Upper lobe of right lung (tissue), 1 donor: ENCODE data around the gene SLC35E1. TPM values are rescaled to one million over a fixed set of nuclear protein-coding genes. Genes with fewer than 3 reads are reported as not detected.

Experiments used
- ATAC-seq: fragments of 200-7000 bp; cut with Tn5 transposase; one replicate; pipeline ENCODE4 v1.9.1; 2020; ENCODE audit warnings: mild to moderate bottlenecking, moderate library complexity
- DNase-seq: peaks from one replicate; pipeline ENCODE4 v3.0.0-alpha.2; 2020
- H3K27ac ChIP-seq: fragments of 200-600 bp; one replicate; pipeline ENCODE4 v1.8.0; 2022
- H3K27me3 ChIP-seq: fragments of 200-600 bp; one replicate; pipeline ENCODE4 v1.8.0; 2022; ENCODE audit warnings: mild to moderate bottlenecking
- H3K36me3 ChIP-seq: fragments of 200-600 bp; one replicate; pipeline ENCODE4 v1.8.0; 2022
- H3K4me1 ChIP-seq: fragments of 200-600 bp; one replicate; pipeline ENCODE4 v1.8.0; 2022
- H3K4me3 ChIP-seq: fragments of 200-600 bp; one replicate; pipeline ENCODE4 v1.8.0; 2022; ENCODE audit warnings: mild to moderate bottlenecking
- H3K9me3 ChIP-seq: fragments of 200-600 bp; one replicate; pipeline ENCODE4 v1.8.0; 2022
- intact Hi-C: fragments of 100-400 bp; cut with DNase I; formaldehyde crosslinking; loops from one replicate; pipeline ENCODE4 v1.11.0; 2022
- total RNA-seq: library from RNA; stranded (reverse); fragmentation: NEBNext Ultra II Directional; extraction: Animal tissue kit (Norgen Biotek cat#: 25700); gene quantifications from one replicate; pipeline ENCODE4 v1.2.1, GENCODE V29; 2021
- TF ChIP-seq, protein P1 (sequence below): fragments of 200-600 bp; IDR thresholded peaks from one replicate; pipeline ENCODE4 v1.8.0; 2022; ENCODE audit warnings: antibody characterized with exemption
- donor health status: DM: no; HTN: yes; CAD: no; lungs with severe emphysema.

The SLC35E1 gene
- total RNA-seq, 1 donor from 2014 or later = 51.2 TPM

GRCh38 chr19:16541526-16542044 is 30.6 kb downstream of the SLC35E1 start:
- DNase-seq (no peak), ATAC-seq (no peak)
- TF ChIP-seq, protein P1, sequence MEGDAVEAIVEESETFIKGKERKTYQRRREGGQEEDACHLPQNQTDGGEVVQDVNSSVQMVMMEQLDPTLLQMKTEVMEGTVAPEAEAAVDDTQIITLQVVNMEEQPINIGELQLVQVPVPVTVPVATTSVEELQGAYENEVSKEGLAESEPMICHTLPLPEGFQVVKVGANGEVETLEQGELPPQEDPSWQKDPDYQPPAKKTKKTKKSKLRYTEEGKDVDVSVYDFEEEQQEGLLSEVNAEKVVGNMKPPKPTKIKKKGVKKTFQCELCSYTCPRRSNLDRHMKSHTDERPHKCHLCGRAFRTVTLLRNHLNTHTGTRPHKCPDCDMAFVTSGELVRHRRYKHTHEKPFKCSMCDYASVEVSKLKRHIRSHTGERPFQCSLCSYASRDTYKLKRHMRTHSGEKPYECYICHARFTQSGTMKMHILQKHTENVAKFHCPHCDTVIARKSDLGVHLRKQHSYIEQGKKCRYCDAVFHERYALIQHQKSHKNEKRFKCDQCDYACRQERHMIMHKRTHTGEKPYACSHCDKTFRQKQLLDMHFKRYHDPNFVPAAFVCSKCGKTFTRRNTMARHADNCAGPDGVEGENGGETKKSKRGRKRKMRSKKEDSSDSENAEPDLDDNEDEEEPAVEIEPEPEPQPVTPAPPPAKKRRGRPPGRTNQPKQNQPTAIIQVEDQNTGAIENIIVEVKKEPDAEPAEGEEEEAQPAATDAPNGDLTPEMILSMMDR = no peak
- intact Hi-C loops = no loop called here
- no peaks in the 10 kb centered on the region for H3K27me3 ChIP-seq
- no peaks in the 10 kb centered on the region for H3K9me3 ChIP-seq
- peaks cover 31% of the 10 kb centered on the region for H3K4me1 ChIP-seq
- H3K27ac ChIP-seq = peak overlapping the region; percentile 90
- H3K36me3 ChIP-seq = peaks cover 21% of the 10 kb centered on the region
- H3K4me3 ChIP-seq = peak overlapping the region; percentile 90

GRCh38 chr19:16540948-16541347 is 31.3 kb downstream of the SLC35E1 start:
- H3K36me3 ChIP-seq = peaks cover 26% of the 10 kb centered on the region
- no peak for ATAC-seq
- TF ChIP-seq, protein P1 = no peak
- peaks cover 31% of the 10 kb centered on the region for H3K4me1 ChIP-seq
- intact Hi-C loops = no loop called here
- H3K9me3 ChIP-seq = no peaks in the 10 kb centered on the region
- no peak overlapping the region for H3K27ac ChIP-seq
- peak overlapping the region; percentile 90 for H3K4me3 ChIP-seq
- DNase-seq = no peak
- no peaks in the 10 kb centered on the region for H3K27me3 ChIP-seq

GRCh38 chr19:16537111-16537510 is 35.1 kb downstream of the SLC35E1 start:
- Histone ChIP-seq H3K4me3 (no peak overlapping the region), H3K27ac (no peak overlapping the region), H3K9me3 (no peaks in the 10 kb centered on the region), H3K27me3 (no peaks in the 10 kb centered on the region), H3K36me3 (peaks cover 65% of the 10 kb centered on the region), H3K4me1 (peaks cover 18% of the 10 kb centered on the region)
- no peak for DNase-seq
- TF ChIP-seq, protein P1 = no peak
- intact Hi-C loops = no loop called here
- ATAC-seq = no peak

DNA sequence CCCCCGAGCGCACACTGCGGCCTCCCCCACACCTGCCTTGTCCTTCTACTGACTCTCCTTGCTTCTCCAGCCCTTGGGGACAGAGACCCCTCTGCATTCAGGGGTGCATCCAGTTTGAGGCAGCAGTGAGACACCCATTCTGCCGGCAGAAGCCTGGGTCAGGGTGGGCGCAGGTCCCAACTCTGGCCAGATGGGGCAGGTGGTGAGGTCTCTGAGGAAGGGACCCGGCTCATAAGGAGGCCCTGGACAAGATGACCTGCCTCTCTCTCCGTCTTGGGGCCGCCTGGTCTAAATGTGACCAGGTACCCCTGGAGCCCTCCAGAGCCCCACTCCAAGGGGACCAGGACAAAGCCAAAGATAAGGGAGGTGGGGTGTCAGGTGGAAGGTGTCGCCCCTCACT is 36.1 kb downstream of the SLC35E1 start:
- Histone ChIP-seq H3K27me3 (no peaks in the 10 kb centered on the region), H3K4me1 (peaks cover 13% of the 10 kb centered on the region), H3K36me3 (peaks cover 74% of the 10 kb centered on the region), H3K27ac (no peak overlapping the region), H3K9me3 (no peaks in the 10 kb centered on the region), H3K4me3 (no peak overlapping the region)
- ATAC-seq (no peak), DNase-seq (no peak)
- intact Hi-C loops = no loop called here
- TF ChIP-seq, protein P1 = no peak

DNA sequence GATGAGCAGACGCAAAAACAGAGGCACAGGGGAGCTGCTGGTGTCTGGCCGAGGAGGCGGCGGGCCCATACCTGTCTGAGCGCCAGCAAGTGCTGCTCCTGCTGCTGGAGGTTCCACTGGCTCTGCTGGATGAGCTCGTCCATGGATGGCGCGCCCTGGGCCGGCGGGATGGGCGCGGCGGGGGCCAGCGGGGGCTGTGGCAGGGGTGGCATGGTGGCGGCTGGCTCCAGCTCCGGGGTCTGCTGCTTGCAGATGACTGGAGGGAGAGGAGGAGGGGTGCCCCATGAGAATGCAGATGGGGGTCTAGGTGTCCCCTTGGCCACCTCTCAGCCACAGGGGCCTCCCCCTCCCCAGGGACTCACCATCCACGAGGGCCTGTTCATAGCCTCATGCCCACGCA is 36.8 kb downstream of the SLC35E1 start:
- Histone ChIP-seq H3K4me3 (no peak overlapping the region), H3K36me3 (peaks cover 82% of the 10 kb centered on the region), H3K27ac (no peak overlapping the region), H3K9me3 (no peaks in the 10 kb centered on the region), H3K4me1 (peaks cover 5% of the 10 kb centered on the region), H3K27me3 (no peaks in the 10 kb centered on the region)
- intact Hi-C loops = no loop called here
- no peak for ATAC-seq
- TF ChIP-seq, protein P1 = no peak
- DNase-seq = no peak
